Lower leg skin (tissue), 3 donors: ENCODE results near the gene VRK1.

Experiments
- POLR2A ChIP-seq, 2 donors: fragments of 450-650 bp; IDR thresholded peaks; one replicate each; pipeline ENCODE4 v1.6.1; 2016 to 2017; ENCODE audit warnings: antibody characterized with exemption in 2 of 2, mild to moderate bottlenecking in 1 of 2, moderate library complexity in 1 of 2
- TF ChIP-seq, protein P1 (sequence below), 3 donors: fragments of 450-650 bp; IDR thresholded peaks; one replicate each; pipeline ENCODE4 v1.5.1; 2016; ENCODE audit warnings: antibody characterized with exemption in 3 of 3, mild to moderate bottlenecking in 3 of 3, moderate library complexity in 2 of 3

DNA sequence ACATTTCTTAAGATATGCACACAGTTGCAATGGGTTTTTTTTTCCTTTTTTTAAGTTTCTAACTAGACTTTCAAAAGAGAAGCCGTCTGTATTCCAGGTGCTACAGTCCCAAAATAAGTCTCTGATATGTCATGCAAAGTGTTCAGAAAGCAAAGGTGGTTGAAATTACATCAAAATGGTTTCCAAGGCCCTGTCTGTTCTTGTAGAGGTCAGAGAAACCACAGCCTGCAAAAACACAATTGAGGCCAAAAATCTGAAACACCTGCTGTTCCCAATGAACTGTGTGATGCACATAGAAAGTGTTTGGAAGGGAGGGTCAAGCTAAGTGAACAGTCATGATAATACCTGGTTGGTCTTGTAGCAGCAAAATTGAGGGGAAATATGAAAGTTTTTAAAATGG is 91.0 kb downstream of the VRK1 start:
- TF ChIP-seq POLR2A (IDR thresholded peaks at IDR 0.05): no peak
- TF ChIP-seq, protein P1, sequence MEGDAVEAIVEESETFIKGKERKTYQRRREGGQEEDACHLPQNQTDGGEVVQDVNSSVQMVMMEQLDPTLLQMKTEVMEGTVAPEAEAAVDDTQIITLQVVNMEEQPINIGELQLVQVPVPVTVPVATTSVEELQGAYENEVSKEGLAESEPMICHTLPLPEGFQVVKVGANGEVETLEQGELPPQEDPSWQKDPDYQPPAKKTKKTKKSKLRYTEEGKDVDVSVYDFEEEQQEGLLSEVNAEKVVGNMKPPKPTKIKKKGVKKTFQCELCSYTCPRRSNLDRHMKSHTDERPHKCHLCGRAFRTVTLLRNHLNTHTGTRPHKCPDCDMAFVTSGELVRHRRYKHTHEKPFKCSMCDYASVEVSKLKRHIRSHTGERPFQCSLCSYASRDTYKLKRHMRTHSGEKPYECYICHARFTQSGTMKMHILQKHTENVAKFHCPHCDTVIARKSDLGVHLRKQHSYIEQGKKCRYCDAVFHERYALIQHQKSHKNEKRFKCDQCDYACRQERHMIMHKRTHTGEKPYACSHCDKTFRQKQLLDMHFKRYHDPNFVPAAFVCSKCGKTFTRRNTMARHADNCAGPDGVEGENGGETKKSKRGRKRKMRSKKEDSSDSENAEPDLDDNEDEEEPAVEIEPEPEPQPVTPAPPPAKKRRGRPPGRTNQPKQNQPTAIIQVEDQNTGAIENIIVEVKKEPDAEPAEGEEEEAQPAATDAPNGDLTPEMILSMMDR (IDR thresholded peaks at IDR 0.05): no peak
